NCI-H2107 (cell line): ENCODE measurements around the gene TNFAIP8L1.

Experiments
- DNase-seq: peaks from one replicate; lab custom pipeline; 2025; lab: John Stamatoyannopoulos, UW

TNFAIP8L1 gene

GRCh38 chr19:4702764-4703163 lies 63.4 kb downstream of the TNFAIP8L1 start:
- no peak for DNase-seq

GRCh38 chr19:4703671-4704316 lies 64.5 kb downstream of the TNFAIP8L1 start:
- no peak for DNase-seq

DNA sequence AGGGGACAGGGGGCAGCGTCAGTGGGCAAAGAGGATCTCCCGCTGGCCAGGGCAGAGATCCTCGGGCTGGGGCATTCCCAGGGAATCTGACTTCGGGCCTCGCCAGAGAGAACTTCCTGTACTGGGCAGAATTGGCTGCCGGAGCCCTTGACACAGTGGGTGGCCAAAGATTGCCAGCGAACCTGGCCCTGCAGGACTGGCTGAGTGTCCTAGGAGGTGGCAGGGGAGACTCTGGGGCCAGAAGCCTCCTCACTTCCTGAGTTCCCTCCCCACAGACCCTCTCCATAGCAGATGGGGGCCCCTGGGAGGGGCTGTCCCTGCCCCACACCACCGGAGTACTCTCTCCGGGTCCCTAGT lies 65.0 kb downstream of the TNFAIP8L1 start:
- DNase-seq, result no peak
